HepG2 (cell line): ENCODE measurements around the gene BTF3L4. TPM values are rescaled to one million over a fixed set of nuclear protein-coding genes. Genes with fewer than 3 reads are reported as not detected.
A peak's percentile ranks its signal among the peaks of the same experiment; 100 is the strongest.

Source experiments
- ATAC-seq: fragments of 200-7000 bp; cut with Tn5 transposase; 3 replicates; pipeline ENCODE4 v1.9.1; 2020; ENCODE audit warnings: mild to moderate bottlenecking, moderate library complexity
- BruUV-seq: library from RNA; stranded (reverse); fragments of 400-500 nt; replicated peaks from 2 replicates; lab custom pipeline; 2021; lab: Mats Ljungman, UMichigan
- CTCF ChIA-PET: fragments of 300-600 bp; formaldehyde crosslinking; extraction: SDS; loops from one replicate; lab custom pipeline; 2021; ENCODE audit warnings: low total read pairs, inconsistent platforms, low intra/inter-chr PET ratio; lab: Yijun Ruan, JAX
- POLR2A ChIA-PET: fragments of 350-600 bp; sonication (Branson Sonifier 250); formaldehyde crosslinking; loops from one replicate; lab custom pipeline; 2020; ENCODE audit warnings: antibody characterized with exemption, inconsistent platforms; lab: Yijun Ruan, JAX
- DNase-seq: peaks from one replicate; pipeline ENCODE4 v3.0.0-alpha.2; 2015; ENCODE audit warnings: low spot score
- FAIRE-seq: peaks from 3 replicates; lab custom pipeline; 2011; peaks lifted over from hg19 to GRCh38; lab: Jason Lieb, UNC
- H2AFZ ChIP-seq: one replicate; pipeline ENCODE4 v1.6.1; 2011; ENCODE audit warnings: low read length, inconsistent platforms
- H3K27ac ChIP-seq: fragments of 300-600 bp; 3 replicates; pipeline ENCODE4 v1.8.0; 2011; ENCODE audit warnings: mixed run types, mild to moderate bottlenecking, mixed read lengths, low read length, inconsistent platforms; ENCODE audit not compliant: insufficient read depth; ENCODE audit errors: extremely low read length
- H3K27me3 ChIP-seq, 2 experiments: fragments of 200-600 bp in 1 of 2; 2 replicates in 1 of 2; 3 replicates in 1 of 2; pipeline versions ENCODE4 v1.6.0 to v1.8.0; 2011; ENCODE audit warnings: low read length in 2 of 2, mild to moderate bottlenecking in 2 of 2, moderate library complexity in 2 of 2, inconsistent platforms in 1 of 2; ENCODE audit not compliant: insufficient read depth in 2 of 2, control insufficient read depth in 1 of 2
- H3K36me3 ChIP-seq, 2 experiments: fragments of 200-600 bp in 1 of 2; replicated peaks in 1 of 2; 2 replicates in 1 of 2; 3 replicates in 1 of 2; pipeline versions ENCODE4 v1.5.1 to v1.8.0; 2011; ENCODE audit warnings: low read length in 2 of 2, inconsistent platforms in 1 of 2; ENCODE audit not compliant: insufficient read depth in 2 of 2, control insufficient read depth in 1 of 2
- H3K4me1 ChIP-seq: 2 replicates; pipeline ENCODE4 v1.5.1; 2012; ENCODE audit warnings: low read length, inconsistent platforms; ENCODE audit not compliant: insufficient read depth
- H3K4me2 ChIP-seq: 2 replicates; pipeline ENCODE4 v1.6.0; 2011; ENCODE audit warnings: low read depth, low read length, inconsistent platforms
- H3K4me3 ChIP-seq, 3 experiments: fragments of 200-600 bp in 1 of 3; sonication (generic), shearing (Covaris generic) in 1 of 3; replicated peaks in 1 of 3; 2 replicates each; pipeline ENCODE4 v1.5.1; 2011 to 2016; ENCODE audit warnings: low read length in 3 of 3, inconsistent platforms in 2 of 3, low read depth in 2 of 3, mild to moderate bottlenecking in 2 of 3, control low read depth in 1 of 3, mixed read lengths in 1 of 3; ENCODE audit not compliant: insufficient read depth in 1 of 3
- H3K79me2 ChIP-seq: one replicate; pipeline ENCODE4 v1.6.1; 2011; ENCODE audit warnings: low read length, inconsistent platforms; ENCODE audit not compliant: insufficient read depth
- H3K9ac ChIP-seq: 2 replicates; pipeline ENCODE4 v1.6.0; 2011; ENCODE audit warnings: mild to moderate bottlenecking, low read depth, low read length, inconsistent platforms; ENCODE audit not compliant: insufficient read depth
- H3K9me3 ChIP-seq: 2 replicates; pipeline ENCODE4 v1.5.1; 2012; ENCODE audit warnings: mild to moderate bottlenecking, low read length
- H4K20me1 ChIP-seq: 2 replicates; pipeline ENCODE4 v1.6.0; 2011; ENCODE audit warnings: inconsistent platforms, mild to moderate bottlenecking, low read length, moderate library complexity; ENCODE audit not compliant: insufficient read depth
- ATAD3A ChIP-seq: sonication (generic); formaldehyde crosslinking; IDR thresholded peaks from 2 replicates; pipeline ENCODE4 v1.4.0; 2020; ENCODE audit warnings: missing genetic modification reagents
- EHMT2 ChIP-seq: fragments of 200-600 bp; sonication (generic); IDR thresholded peaks from 2 replicates; pipeline ENCODE4 v1.7.0; 2017; ENCODE audit warnings: antibody characterized with exemption, low read depth, low read length, borderline replicate concordance
- ELK4 ChIP-seq: sonication (generic); formaldehyde crosslinking; IDR thresholded peaks from 2 replicates; pipeline ENCODE4 v1.9.0; 2021; ENCODE audit warnings: missing genetic modification reagents, borderline replicate concordance
- GATA4 ChIP-seq: sonication (generic); IDR thresholded peaks from 2 replicates; pipeline ENCODE4 v1.6.1; 2016; ENCODE audit warnings: antibody characterized with exemption, low read depth, borderline replicate concordance
- HHEX ChIP-seq: IDR thresholded peaks from 2 replicates; pipeline ENCODE4 v1.6.1; 2016; ENCODE audit warnings: control low read depth
- NCOA5 ChIP-seq: sonication (generic); formaldehyde crosslinking; IDR thresholded peaks from 2 replicates; pipeline ENCODE4 v1.4.0; 2020; ENCODE audit warnings: missing genetic modification reagents
- NR2F1 ChIP-seq, 2 experiments: fragments of 450-650 bp in 1 of 2; formaldehyde crosslinking in 1 of 2; IDR thresholded peaks; 2 replicates each; pipeline versions ENCODE4 v1.5.0 to v1.6.1; 2016 to 2020; ENCODE audit warnings: mild to moderate bottlenecking in 1 of 2, missing compliant biosample characterization in 1 of 2, missing genetic modification reagents in 1 of 2, moderate library complexity in 1 of 2
- RXRA ChIP-seq: sonication (generic); formaldehyde crosslinking; IDR thresholded peaks from 2 replicates; pipeline ENCODE4 v1.5.1; 2020; ENCODE audit warnings: missing genetic modification reagents
- ZNF234 ChIP-seq: sonication (generic); formaldehyde crosslinking; conservative IDR thresholded peaks from 2 replicates; pipeline ENCODE4 v1.5.1; 2020; ENCODE audit warnings: mild to moderate bottlenecking, missing genetic modification reagents
- ZNF503 ChIP-seq: sonication (generic); formaldehyde crosslinking; IDR thresholded peaks from 2 replicates; pipeline ENCODE4 v1.4.0; 2020; ENCODE audit warnings: missing genetic modification reagents
- ZNF547 ChIP-seq: sonication (generic); formaldehyde crosslinking; IDR thresholded peaks from 2 replicates; pipeline ENCODE4 v1.5.1; 2020; ENCODE audit warnings: mild to moderate bottlenecking, missing genetic modification reagents
- ZNF607 ChIP-seq: sonication (generic); formaldehyde crosslinking; IDR thresholded peaks from 2 replicates; pipeline ENCODE4 v1.5.1; 2020; ENCODE audit warnings: missing genetic modification reagents, mild to moderate bottlenecking, borderline replicate concordance
- ZNF629 ChIP-seq: sonication (generic); formaldehyde crosslinking; conservative IDR thresholded peaks from 2 replicates; pipeline ENCODE4 v1.5.0; 2020; ENCODE audit warnings: missing genetic modification reagents
- ZNF672 ChIP-seq: sonication (generic); formaldehyde crosslinking; IDR thresholded peaks from 2 replicates; pipeline ENCODE4 v1.8.1; 2022; ENCODE audit warnings: missing genetic modification reagents
- ZNF724P ChIP-seq: sonication (generic); formaldehyde crosslinking; IDR thresholded peaks from 2 replicates; pipeline ENCODE4 v1.8.0; 2022; ENCODE audit warnings: missing genetic modification reagents, borderline replicate concordance
- ZSCAN29 ChIP-seq: sonication (generic); formaldehyde crosslinking; conservative IDR thresholded peaks from 2 replicates; pipeline ENCODE4 v1.4.0; 2020; ENCODE audit warnings: mild to moderate bottlenecking, missing genetic modification reagents
- WGBS: methylation state at CpG from one replicate; pipeline ENCODE4 v1.1.6; 2017; ENCODE audit warnings: low lambda C conversion rate; 5-methylcytosine and 5-hydroxymethylcytosine counted together
- in situ Hi-C: cut with HindIII; loops from 2 replicates; pipeline ENCODE4 v1.10.0; 2017; ENCODE audit warnings: low pct_unique_long_range_greater_than_20kb; ENCODE audit not compliant: extremely low pct_ligation_motif_present
- intact Hi-C: fragments of 100-400 bp; cut with micrococcal nuclease; formaldehyde crosslinking; loops from one replicate; pipeline ENCODE4 v1.10.0; 2022; ENCODE audit not compliant: unreplicated experiment
- polyA plus RNA-seq, 8 experiments: library from polyadenylated mRNA; depleted of rRNA in 3 of 8; stranded (reverse) in 7 of 8; unstranded in 1 of 8; fragments of >200 nt; fragmentation: Illumina TruSeq in 4 of 8; extraction: Trizol in 4 of 8; gene quantifications; 2 replicates each; pipeline versions ENCODE4 v1.2.1 to v1.2.3, GENCODE V29; 2011 to 2016; ENCODE audit warnings: low read depth in 4 of 8, missing spikeins in 1 of 8, mixed read lengths in 1 of 8; ENCODE audit not compliant: insufficient read depth in 1 of 8
- total RNA-seq, 5 experiments: library from RNA; depleted of rRNA; stranded (reverse); fragments of >200 nt; fragmentation: Illumina TruSeq; extraction: Trizol; gene quantifications; 2 replicates each; pipeline ENCODE4 v1.2.3, GENCODE V29; 2016; ENCODE audit warnings: low read depth in 1 of 5
- TF ChIP-seq, protein P1 (sequence below): sonication (generic); formaldehyde crosslinking; IDR thresholded peaks from 2 replicates; pipeline ENCODE4 v1.5.0; 2020; ENCODE audit warnings: missing genetic modification reagents
- TF ChIP-seq, protein P2 (sequence below): sonication (generic); formaldehyde crosslinking; IDR thresholded peaks from 2 replicates; pipeline ENCODE4 v1.4.0; 2020; ENCODE audit warnings: missing genetic modification reagents, borderline replicate concordance

Gene BTF3L4
- total and polyA plus RNA-seq, 2 of the 13 experiments (the other 11 are each of a cell fraction or from before 2014, with no cell fraction given): 59.0 to 74.3 TPM

DNA sequence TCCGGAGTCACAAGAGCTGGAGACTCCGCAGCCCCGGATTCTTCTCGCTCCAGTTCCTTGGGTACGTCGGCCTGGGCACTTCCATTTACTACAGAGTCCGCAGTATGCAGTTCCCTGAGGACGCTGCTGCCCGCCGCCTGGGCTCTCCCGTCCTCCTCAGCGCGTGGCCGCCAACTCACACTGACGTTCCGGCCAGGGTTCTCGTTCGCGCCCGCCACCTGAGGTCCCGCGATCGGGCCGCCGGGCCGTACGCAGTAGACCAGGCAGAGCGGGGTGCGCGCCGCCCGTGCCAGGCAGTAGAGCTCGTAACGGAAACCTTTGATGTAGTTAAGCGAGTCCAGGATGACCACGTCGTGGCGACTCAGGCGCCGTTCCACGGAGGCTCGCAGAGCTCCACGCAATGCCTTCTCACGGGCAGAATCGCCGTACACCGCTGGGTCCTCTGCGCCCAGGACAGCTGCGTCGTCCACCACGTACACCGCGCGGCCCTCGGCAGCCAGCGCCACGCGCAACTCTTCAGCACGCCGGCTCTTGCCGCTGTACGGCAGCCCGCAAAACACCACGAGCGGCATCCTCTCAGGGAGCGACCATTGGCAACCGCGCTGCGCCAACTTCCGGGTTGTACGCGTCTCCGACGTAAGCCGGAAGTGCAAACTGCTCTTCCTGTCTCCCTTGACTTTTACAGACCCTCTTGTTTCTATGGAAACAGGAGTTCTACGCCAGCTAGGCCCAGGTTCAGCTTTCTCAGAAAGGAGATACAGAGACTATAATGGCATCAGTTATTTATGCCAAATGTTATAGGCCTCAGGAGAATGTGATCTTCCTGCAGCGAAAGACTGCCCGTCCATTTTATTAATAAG is 22.7 kb upstream of the BTF3L4 start, which contains the start of gene KTI12:
Gene KTI12 (minus strand): TSS at position 621 of the 860 bp plus-strand sequence. CDS start 49 bp downstream, at position 572.
- H3K9ac ChIP-seq: peak within 1 kb of the TSS; percentile 90
- DNase-seq (peak; percentile 82), FAIRE-seq (peak; percentile 34), ATAC-seq (peak; percentile 87)
- H3K79me2 ChIP-seq: peaks cover 35% of the 10 kb centered on the region
- peak within 1 kb of the TSS; percentile 94 for H3K4me2 ChIP-seq
- in situ Hi-C loops (no loop called here), intact Hi-C loops (no loop called here)
- H3K27ac ChIP-seq: peak within 1 kb of the TSS; percentile 80
- BruUV-seq: TSS peak; percentile 63
- H3K36me3 ChIP-seq: no peaks in the 10 kb centered on the region
- H3K9me3 ChIP-seq: no peaks in the 10 kb centered on the region
- POLR2A ChIA-PET: interaction anchor here (1.1 to 2.6 kb wide), 5 partner anchors 9 to 47 kb away, joined by 4 to 25 read pairs (median 5); partner anchors contain the start of genes BTF3L4 and TXNDC12
- H3K4me3 ChIP-seq: peak within 1 kb of the TSS; percentile 75 to 95 (median 88)
- peaks cover 76% of the 10 kb centered on the region for H3K4me1 ChIP-seq
- CTCF ChIA-PET: no interaction called here
- H4K20me1 ChIP-seq: no peaks in the 10 kb centered on the region
- WGBS: 8% methylated on average over 26 of the region's 78 CpGs
- H3K27me3 ChIP-seq: no peaks in the 10 kb centered on the region; a peak in 1 of 5 replicates
- H2AFZ ChIP-seq: peak within 1 kb of the TSS; percentile 3
- no peak for TF ChIP-seq ZNF672 (CRISPR knock-in tag)
- TF ChIP-seq ZNF724P (CRISPR knock-in tag): 0 out of 2 replicates have a peak, but pooled peaks have one; percentile 41
- TF ChIP-seq ZSCAN29 (CRISPR knock-in tag): 0 out of 2 replicates have a peak, but pooled peaks have one; percentile 31
- TF ChIP-seq, protein P1, sequence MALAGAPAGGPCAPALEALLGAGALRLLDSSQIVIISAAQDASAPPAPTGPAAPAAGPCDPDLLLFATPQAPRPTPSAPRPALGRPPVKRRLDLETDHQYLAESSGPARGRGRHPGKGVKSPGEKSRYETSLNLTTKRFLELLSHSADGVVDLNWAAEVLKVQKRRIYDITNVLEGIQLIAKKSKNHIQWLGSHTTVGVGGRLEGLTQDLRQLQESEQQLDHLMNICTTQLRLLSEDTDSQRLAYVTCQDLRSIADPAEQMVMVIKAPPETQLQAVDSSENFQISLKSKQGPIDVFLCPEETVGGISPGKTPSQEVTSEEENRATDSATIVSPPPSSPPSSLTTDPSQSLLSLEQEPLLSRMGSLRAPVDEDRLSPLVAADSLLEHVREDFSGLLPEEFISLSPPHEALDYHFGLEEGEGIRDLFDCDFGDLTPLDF (CRISPR knock-in tag): 0 out of 2 replicates have a peak, but pooled peaks have one; percentile 43
- TF ChIP-seq ZNF547: no peak
- no peak for TF ChIP-seq NR2F1 (CRISPR knock-in tag; IDR thresholded peaks at IDR 0.05)
- TF ChIP-seq EHMT2: no peak
- TF ChIP-seq ZNF234 (CRISPR knock-in tag): no peak
- no peak for TF ChIP-seq ELK4 (CRISPR knock-in tag)
- no peak for TF ChIP-seq GATA4
- 0 out of 2 replicates have a peak, but pooled peaks have one; percentile 28 for TF ChIP-seq ZNF503 (CRISPR knock-in tag)
- no peak for TF ChIP-seq ATAD3A (CRISPR knock-in tag)
- TF ChIP-seq, protein P2, sequence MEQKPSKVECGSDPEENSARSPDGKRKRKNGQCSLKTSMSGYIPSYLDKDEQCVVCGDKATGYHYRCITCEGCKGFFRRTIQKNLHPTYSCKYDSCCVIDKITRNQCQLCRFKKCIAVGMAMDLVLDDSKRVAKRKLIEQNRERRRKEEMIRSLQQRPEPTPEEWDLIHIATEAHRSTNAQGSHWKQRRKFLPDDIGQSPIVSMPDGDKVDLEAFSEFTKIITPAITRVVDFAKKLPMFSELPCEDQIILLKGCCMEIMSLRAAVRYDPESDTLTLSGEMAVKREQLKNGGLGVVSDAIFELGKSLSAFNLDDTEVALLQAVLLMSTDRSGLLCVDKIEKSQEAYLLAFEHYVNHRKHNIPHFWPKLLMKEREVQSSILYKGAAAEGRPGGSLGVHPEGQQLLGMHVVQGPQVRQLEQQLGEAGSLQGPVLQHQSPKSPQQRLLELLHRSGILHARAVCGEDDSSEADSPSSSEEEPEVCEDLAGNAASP: no peak; the same call in 1 of the 2 replicates
- TF ChIP-seq RXRA (CRISPR knock-in tag): peak; percentile 51
- TF ChIP-seq HHEX (CRISPR knock-in tag): no peak
- TF ChIP-seq ZNF607: 0 out of 2 replicates have a peak, but pooled peaks have one; percentile 43
- TF ChIP-seq NCOA5 (CRISPR knock-in tag): no peak
- 0 out of 2 replicates have a peak, but pooled peaks have one; percentile 13 for TF ChIP-seq ZNF629 (CRISPR knock-in tag)
